NCI-H510A (cell line): ENCODE measurements around the gene ARHGDIB.

Experiments
- DNase-seq: peaks from one replicate; lab custom pipeline; 2025; lab: John Stamatoyannopoulos, UW

The ARHGDIB gene

DNA sequence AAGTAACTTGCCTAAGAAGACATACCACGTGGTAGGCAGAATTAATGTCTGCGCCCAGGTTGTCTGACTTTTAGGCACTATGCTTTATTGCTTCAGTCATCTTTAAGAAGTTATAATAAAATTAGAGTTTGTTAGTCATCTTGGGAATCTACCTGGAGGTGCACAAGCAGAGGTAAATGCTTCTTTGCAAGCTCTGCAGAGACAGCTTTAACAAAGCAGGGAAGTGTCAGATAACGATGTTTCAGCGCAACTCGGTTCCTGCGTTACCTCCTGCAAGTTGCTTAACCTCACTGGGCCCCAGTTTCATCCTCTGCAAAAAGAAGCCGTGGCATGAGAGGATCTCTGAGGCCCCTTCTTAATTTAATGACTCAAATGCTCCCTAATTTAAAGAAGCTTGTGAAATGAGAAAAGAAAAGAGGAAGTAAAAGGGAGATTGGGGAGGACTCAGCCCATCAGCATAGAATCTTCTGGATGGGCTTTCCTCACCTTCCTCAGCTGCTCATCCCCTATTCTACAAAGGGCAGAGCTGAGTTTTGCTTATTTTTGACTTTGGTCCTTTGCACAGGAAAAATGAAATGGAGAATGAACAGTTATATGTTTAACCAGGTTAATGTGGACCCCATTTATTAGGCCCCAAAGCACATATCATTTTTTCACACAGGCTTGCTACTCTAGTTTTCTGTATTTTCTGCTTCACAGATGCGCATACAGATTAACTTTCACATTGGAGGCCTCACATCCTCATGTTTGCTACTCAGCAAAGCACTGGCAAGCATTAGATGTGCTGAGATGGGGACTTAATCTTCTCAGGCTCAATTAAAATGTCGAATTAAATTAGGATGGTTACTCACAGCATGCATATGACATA, 5.1 kb downstream of the ARHGDIB start:
- DNase-seq: no peak

DNA sequence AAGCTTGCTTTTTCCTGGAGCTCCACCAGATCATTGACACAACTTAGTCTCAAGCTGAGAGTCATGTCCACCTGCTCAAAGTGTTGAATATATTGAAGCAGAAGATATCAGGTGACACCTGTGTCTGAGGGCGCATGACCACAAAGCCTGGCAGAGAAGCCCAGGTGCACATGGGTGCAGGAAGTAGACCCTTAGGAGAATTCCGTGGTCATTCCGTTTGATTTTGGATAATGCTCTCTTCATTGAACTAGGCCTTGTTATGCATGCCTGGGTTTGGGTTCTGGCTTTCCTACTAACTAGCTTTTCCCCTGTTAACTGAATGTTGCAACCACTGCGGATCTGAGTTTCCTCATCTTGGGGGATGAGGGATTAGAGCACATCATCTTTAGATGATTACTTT, 7.1 kb downstream of the ARHGDIB start:
- peak; percentile 72 for DNase-seq

DNA sequence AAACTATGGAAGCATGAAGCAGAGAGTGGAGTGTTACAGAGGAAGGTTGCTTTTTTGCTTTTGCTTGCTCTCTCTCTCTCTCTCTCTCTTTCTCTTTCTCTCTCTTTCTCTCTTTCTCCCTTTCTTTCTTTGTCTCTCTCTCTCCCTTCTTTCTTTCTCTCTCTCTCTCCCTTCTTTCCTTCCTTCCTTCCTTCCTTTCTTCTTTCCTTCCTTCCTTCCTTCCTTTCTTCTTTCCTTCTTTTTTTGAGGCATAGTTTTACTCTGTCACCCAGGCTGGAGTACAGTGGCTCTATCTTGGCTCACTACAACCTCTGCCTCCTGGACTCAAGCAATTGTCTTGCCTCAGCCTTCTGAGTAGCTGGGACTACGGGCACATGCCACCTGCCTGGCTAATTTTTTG, 7.6 kb downstream of the ARHGDIB start:
- DNase-seq: no peak

DNA sequence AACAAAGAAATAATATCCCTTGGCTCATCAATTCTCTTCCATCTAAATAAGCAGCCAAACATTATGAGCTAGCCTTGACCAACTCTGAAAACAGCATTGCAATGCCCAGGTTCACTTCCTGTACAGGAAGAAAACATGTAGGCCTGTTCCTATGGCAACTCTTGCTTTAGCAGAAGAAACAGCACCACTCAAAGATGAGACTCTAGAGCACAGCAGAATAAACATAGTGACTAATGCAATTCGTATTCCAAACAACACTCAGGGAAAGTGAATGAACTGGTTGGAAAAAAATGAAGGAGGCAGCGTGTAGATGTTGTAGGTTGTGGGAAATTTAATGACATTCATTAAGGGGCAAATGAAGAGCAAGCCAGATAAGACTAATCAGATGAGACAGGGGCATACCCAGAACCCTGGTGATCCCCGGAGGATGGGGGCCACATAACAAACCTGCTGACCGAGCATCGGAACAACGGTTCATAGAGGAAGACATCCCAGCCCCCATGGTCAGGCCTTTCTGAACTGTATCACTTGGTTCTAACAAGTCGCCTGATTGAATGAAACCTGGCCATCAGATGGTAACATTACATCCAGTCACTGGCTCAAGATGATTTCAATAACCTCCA, 9.0 kb downstream of the ARHGDIB start:
- DNase-seq: peak; percentile 39

DNA sequence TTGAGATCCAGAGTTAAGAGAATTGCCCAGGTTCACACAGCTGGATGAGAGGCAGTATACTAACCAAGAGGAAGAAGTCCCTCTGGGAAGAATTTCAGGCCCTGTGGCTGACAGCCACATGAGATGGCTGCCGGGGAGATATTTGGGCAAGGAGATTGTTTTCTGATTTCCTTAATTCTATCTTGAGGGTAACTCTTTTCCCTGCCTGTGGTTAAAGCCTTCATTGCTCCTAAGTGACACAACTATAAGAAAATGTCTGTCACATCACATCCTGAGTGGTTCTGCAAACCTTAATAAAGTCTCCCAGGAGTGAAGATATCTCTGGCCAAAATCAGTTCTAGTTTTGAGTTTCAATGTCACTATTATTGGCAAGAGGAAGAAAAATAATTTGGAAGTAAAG, 9.6 kb downstream of the ARHGDIB start:
- DNase-seq: no peak

DNA sequence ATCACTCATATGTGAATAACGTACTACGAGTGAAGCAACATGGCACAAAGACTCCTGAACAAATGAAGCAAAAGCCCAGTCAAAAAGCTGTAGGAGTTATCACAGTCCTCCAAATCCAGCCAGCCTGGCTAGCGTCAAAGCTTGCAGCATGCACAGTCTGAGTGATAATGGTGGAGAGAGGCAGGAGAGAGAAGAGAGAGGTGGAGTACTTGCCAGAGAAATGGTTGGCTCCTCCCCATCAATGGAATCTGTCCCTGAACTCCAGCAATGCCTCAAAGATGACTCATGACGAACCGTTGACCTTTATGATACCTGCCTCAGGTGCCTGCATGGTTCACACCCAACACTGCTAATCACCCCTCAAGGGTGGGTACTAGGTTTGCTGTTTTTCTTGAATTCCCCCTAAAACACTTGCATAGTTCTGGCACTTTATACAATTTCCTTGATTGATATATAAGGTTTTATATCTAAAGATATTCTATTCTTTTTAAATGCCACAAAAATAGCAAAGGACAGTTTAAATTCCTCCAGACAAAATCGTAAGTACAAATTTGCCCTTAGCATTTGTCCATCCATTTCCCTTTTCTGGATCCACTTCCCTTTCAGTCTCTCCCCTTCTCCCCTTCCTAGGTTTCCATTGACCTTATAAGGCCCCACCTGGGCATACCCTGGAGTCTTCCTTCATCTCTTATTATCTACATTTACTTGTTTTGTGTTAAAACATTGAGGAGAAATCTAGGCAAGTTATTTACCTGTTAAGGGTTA, 10.2 kb downstream of the ARHGDIB start:
- no peak for DNase-seq

DNA sequence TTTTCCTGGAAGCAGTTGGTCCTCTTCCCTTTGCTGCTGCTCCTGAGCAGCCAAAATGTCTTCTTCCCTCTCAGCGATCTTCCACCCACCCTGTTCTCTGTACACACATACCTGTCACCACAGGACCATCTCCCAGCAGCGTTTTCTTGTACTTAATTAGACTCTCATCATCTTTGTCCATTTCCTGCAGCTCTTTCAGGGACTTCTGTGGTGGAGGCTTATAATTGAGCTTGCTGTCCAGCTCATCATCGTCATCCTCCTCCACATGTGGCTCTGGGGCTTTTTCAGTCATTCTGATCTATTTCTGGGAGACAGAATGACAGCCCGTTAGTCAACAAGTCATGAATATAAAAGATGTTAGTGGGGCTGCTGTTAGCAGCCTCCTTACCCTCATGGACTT, 11.0 kb downstream of the ARHGDIB start:
- no peak for DNase-seq

DNA sequence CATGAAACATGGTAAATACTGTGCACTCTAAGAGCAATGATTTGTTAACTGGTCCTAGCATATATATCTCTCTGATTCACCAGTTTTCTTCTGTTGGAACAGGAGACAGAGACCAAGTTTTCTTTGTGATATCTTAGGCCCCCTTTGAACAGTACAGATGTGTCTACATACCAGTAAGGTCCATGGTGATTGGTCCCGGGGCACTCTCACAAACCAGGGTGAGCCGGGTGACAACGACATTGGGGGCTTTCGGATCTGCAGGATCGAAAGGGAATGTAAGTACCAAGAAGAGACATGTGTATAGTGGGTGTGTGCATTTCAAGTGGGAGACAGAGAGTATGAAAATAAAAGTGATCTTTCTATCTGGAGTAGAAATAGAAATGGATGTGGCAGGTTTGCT, 11.8 kb downstream of the ARHGDIB start:
- no peak for DNase-seq

DNA sequence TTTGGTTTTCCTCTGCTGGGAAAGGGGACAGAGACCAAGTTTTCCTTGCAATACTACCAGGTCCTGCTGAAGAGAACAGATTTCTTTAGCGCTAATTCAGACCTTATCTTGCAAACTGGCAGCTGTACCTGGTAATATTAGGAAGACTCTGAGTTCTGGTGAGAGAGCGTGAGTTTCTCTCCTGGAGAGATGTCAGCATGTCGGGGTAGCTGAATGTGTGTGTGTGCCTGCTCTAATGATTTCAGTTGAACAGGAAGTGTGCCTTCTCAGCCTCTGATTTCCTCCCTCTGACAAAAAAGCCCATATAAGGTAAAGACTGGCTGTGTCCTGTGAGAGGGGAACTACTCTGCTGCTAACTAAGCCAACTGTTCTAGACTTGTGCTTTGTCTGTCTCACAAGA, 12.7 kb downstream of the ARHGDIB start:
- peak; percentile 14 for DNase-seq

DNA sequence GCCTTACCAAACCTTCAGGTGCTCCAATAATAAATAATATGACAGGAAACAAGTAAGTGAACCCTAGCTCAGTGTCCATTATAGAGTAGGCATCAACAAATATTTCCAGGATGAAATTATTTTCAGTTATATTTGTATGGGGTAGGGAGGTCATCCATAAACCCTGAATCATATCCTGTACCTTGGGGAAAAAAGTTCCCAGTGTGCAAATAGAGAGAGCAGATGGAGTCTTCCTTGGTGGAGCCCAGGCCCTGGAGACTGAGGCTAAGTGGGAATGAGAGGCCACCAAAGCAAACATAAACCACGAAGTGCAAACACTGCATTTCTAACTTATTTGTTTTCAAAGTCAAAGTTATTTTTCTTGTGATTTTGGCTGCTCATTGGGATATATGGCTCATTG, 14.5 kb downstream of the ARHGDIB start:
- no peak for DNase-seq

DNA sequence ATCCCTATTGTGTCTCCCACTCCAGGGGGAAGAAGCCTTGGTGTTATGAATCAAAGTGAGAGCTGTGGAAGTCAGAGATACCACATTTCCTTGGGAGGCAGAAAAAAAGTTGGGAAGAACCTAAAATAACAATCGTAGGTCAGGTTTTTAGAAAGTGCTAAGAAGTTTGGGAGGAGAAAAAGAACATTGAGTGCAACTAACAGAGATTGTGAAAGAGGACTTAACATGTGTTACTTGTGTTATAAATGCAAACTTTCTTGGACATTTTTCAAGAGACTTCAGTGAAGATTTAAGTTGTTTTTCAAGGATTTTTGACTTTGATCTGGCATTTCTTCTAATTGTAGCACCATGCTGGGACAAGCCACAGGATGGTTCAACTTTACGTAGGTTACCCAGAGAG, 15.2 kb downstream of the ARHGDIB start:
- DNase-seq: no peak

DNA sequence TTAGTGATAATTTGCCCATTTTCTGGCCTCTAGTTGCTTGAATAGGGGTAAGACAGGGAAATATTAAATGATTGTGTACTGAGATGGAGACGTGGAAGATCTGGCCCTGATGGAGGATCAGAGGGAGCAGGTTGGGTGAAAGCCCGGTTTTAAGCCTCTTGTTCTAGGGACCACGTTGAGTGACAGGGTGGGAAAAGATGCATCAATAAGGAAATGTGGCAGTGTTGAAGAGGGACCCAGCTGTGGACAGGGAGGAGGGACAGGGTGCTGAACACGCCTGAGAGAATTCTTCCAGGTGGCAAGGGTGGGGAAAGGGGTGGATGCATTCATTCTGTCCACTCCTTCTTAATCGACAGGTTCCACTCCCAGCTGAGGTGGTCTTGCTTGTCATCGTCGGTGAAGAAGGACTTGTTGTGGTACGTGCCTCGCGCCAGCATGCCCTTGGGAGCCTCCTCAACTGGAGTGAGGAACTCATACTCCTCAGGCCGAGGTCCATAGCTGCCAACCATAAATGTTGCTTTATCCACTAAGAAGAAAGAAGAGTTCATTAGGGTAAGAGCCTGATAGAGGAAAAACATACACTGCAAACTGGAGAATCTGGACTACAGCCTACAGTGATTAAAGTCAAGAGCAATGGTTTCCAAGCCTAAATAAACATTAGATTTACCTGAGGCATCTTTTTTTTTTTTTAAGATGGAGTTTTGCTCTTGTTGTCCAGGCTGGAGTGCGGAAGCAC, 19.0 kb downstream of the ARHGDIB start:
- no peak for DNase-seq

DNA sequence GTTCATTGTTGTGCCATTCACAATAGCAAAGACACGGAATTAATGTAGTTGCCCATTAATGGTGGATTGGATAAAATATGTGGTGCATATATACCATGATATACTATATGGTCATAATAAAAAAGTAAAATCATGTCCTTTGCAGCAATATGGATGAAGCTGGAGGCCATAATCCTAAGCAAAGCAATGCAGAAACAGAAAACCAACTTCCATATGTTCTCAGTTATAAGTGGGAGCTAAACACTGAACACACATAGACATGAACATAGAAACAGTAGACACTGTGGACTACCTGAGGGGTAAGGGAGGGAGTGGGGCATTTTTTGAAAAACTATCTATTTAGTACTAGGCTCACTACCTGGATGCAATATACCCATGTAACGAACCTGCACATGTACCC, 20.0 kb downstream of the ARHGDIB start:
- no peak for DNase-seq

DNA sequence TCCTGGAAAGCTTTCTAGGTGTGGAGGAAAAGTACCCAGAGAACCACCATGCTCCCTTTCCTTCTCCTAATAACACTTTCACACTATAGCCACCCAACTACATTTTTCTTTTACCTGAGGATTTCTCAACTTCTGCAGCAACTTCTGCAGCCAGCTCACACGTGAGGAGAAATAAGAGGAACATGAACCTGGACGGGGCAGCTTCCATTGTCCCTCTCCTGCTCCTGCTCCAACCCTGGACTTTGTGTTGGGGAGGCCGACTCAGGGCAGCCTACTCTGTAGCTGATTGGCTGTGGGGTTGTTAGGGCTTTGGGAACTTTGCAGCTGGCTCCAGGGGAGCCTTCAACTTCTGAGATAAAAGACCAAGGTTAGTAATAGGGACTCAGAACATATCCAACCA, 23.1 kb downstream of the ARHGDIB start, which contains the start of gene ERP27:
Gene ERP27 (minus strand): TSS at position 237 of the 400 bp plus-strand sequence. CDS start 29 bp downstream, at position 208.
- no peak for DNase-seq

DNA sequence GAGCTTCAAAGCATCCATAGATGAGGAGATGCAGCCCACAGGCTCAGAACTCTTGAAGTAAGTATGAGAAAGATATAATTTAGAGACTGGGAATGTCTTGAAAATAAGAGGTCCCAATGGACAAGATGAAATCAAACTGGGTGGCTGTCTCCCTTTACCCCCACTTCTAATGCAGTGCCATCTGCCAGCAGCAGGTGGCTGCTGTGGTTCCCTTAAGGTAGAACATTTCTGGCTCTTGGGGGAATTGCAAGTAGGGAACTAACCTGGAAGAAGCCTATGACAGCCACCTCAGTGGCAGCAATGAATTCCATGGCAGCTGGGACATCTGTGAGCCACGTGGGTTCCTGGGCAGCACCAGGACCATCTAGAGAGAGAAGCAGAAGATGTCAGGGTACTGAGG, 23.7 kb downstream of the ARHGDIB start:
- no peak for DNase-seq

DNA sequence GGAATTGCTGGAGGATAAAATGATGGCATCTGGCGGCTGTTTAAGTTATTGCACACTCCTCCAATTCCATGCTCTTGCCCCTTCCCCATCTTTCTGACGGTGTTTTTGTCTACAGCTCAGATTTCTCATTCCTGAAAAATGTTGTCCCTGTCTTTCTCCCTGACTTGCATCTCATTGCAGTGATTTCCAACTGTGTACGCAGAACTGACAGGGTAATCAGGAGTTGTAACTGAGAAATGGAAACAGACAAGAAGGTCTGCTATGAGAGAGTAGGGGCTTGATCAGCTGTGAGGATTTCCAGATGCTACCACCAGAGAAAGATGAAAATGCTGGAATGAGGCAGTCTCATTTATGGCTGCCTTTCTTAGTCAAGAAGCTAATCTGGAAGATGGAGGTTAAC, 24.4 kb downstream of the ARHGDIB start:
- DNase-seq: no peak

DNA sequence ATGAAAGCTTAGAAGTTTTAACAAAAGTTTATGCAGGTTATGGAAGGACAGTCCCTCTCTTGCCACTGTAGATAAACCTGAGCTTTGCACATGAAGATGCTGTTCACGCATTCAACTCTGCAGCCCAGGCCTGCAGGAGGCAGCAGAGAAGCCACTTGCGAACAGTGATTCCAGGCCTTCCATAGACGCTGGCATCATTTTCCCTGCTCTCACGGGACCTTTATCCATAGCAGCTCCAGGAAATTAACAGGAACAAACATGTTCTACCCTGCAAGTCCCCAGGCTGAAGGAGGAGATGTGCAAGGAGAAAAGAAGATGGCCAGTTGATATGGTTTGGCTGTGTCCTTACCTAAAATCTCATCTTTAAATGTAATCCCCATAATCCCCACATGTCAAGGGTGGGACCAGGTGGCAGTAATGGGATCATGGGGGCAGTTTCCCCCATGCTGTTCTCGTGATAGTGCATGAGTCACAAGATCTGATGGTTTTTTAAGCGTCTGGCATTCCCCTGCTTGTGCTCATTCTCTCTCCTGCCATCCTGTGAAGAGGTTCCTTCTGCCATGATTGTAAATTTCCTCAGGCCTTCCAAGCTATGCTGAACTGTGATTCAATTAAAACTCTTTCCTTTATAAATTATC, 25.1 kb downstream of the ARHGDIB start:
- DNase-seq: no peak

DNA sequence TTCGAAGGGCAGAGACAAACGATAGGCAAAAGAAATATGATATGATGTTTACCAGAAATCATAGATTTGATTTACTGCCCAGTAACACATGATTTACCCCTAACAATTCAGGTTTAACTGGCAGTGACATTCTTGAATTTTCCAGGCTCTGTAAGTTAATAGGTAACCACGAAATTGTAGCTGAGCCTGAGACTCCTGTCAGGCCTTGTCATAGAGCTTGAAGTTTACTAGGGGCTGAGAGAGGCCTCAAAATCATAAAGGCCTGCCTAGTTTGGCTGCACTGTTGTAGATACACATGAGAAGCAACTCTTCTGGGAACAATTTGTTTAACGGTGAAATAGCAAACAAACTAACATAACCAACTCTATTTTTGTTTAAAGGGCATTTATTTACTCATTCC, 26.4 kb downstream of the ARHGDIB start:
- DNase-seq: no peak

DNA sequence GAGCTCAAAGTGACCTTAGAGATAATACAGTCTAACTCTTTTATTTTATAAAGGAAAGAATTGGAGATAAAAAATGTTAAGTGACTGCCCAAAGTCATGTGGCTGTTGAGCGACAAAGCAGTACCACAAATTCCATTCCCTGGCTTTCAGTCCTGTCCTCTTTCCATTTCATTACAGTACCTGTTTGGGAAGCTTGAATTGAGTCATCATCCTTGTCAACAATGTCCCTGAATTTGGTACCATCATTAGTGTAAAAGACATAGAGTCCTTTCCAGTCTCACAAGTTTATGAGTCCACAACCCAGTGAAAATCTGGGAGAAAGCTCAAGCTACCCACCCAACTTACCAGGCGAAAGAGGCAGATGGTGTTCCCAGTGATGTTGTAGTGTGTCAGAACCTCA, 26.9 kb downstream of the ARHGDIB start:
- DNase-seq: no peak

DNA sequence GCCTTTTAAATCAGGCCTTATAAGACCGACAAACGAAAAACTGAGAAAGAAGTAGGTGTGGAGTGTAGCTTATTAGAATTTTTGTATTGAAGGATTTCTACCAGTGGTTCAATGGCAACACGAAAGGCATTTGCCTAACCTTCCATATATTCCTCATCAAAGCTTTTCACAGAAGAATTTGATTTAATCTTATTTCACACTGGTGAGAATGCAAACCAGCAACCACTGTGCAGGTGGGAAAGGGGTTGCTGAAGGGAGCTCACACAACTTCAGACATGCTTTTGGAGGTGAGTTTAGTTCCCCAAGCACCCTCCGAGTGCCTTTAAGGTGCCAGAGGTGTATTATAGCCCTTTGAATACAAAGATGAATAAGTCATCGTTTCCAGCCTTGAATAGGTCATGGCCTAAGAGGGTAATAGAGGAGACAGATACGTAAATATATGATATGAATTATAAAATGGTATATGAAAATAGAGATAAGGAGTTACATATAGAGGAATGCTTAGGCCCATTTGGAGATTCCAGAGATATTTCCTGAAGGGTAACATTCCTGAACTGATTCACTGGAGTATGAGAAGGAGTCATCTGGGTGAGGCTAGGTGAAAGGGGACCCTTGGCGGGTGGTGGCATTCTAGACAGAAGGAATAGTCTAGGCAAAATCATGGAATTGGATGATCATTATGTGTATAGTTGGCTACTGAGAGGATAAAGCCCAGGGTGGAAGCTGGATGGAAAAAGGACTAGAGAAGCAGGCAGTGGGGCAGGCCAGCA, 29.4 kb downstream of the ARHGDIB start:
- DNase-seq: no peak

DNA sequence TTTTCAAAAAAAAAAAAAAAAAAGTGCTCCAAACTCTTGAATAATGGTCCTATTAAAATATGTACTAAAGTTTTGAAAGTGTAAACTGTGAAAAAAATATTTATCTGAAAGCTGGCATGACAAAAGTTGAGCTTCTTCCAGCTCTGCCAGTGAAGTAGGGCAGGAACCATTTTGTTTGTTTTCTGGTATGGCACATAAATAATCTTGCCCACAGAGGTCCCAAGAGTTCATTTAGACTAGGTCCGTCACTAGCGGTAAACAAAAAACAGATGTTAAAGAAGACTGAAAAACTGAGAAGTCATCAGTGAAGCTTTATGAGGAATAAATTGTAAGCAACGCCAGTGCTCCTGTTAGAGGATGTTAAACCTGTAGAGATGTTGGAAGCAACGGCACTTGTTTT, 30.0 kb downstream of the ARHGDIB start:
- no peak for DNase-seq
